Parathyroid adenoma (tissue), 2 donors: ENCODE measurements around the gene EFCC1.

Source experiments
- H2AFZ ChIP-seq: fragments of 300-600 bp; sonication (generic); one replicate; pipeline ENCODE4 v1.7.0; 2017; ENCODE audit warnings: antibody characterized with exemption, mild to moderate bottlenecking
- H3K27ac ChIP-seq: fragments of 300-600 bp; sonication (generic); one replicate; pipeline ENCODE4 v1.7.0; 2017
- H3K27me3 ChIP-seq: fragments of 300-600 bp; sonication (generic); one replicate; pipeline ENCODE4 v1.7.0; 2017; ENCODE audit warnings: low read length; ENCODE audit not compliant: control insufficient read depth, insufficient read depth
- H3K36me3 ChIP-seq: fragments of 300-600 bp; sonication (generic); one replicate; pipeline ENCODE4 v1.7.0; 2017; ENCODE audit warnings: low read length; ENCODE audit not compliant: control insufficient read depth, insufficient read depth
- H3K4me1 ChIP-seq: fragments of 300-600 bp; sonication (generic); one replicate; pipeline ENCODE4 v1.7.0; 2017; ENCODE audit warnings: control low read depth
- H3K4me2 ChIP-seq: fragments of 300-600 bp; sonication (generic); one replicate; pipeline ENCODE4 v1.7.0; 2017; ENCODE audit warnings: low read length
- H3K4me3 ChIP-seq: fragments of 300-600 bp; sonication (generic); one replicate; pipeline ENCODE4 v1.7.0; 2017; ENCODE audit warnings: low read depth, low read length
- H3K79me2 ChIP-seq: fragments of 300-600 bp; sonication (generic); one replicate; pipeline ENCODE4 v1.7.0; 2017; ENCODE audit warnings: control low read depth
- H3K9ac ChIP-seq: fragments of 300-600 bp; sonication (generic); one replicate; pipeline ENCODE4 v1.7.0; 2017; ENCODE audit warnings: mild to moderate bottlenecking
- H3K9me3 ChIP-seq: fragments of 300-600 bp; sonication (generic); one replicate; pipeline ENCODE4 v1.7.0; 2017; ENCODE audit warnings: low read length; ENCODE audit not compliant: control insufficient read depth
- CTCF ChIP-seq: fragments of 300-600 bp; sonication (generic); IDR thresholded peaks from one replicate; pipeline ENCODE4 v1.7.0; 2017; ENCODE audit warnings: antibody characterized with exemption, mild to moderate bottlenecking
- donor health status: primary hyperparathyroidism.

The EFCC1 gene

GRCh38 chr3:128967748-128968355 is 33.3 kb upstream of the EFCC1 start:
- Histone ChIP-seq H3K9ac (no peak overlapping the region), H3K4me3 (no peak overlapping the region), H3K4me1 (no peaks in the 10 kb centered on the region), H3K79me2 (no peaks in the 10 kb centered on the region), H3K36me3 (no peaks in the 10 kb centered on the region), H2AFZ (no peak overlapping the region), H3K27me3 (no peaks in the 10 kb centered on the region), H3K27ac (no peak overlapping the region), H3K4me2 (no peak overlapping the region), H3K9me3 (no peaks in the 10 kb centered on the region)
- no peak for TF ChIP-seq CTCF

GRCh38 chr3:128969993-128970739 is 30.9 kb upstream of the EFCC1 start:
- Histone ChIP-seq H3K27me3 (no peaks in the 10 kb centered on the region), H3K36me3 (no peaks in the 10 kb centered on the region), H3K4me1 (no peaks in the 10 kb centered on the region), H3K9me3 (no peaks in the 10 kb centered on the region), H2AFZ (no peak overlapping the region), H3K79me2 (no peaks in the 10 kb centered on the region), H3K27ac (no peak overlapping the region), H3K9ac (no peak overlapping the region), H3K4me2 (no peak overlapping the region), H3K4me3 (no peak overlapping the region)
- TF ChIP-seq CTCF: peak; percentile 91

GRCh38 chr3:128970740-128971047 is 30.4 kb upstream of the EFCC1 start:
- Histone ChIP-seq H3K9ac (no peak overlapping the region), H3K79me2 (no peaks in the 10 kb centered on the region), H2AFZ (no peak overlapping the region), H3K4me1 (no peaks in the 10 kb centered on the region), H3K27ac (no peak overlapping the region), H3K4me3 (no peak overlapping the region), H3K36me3 (no peaks in the 10 kb centered on the region), H3K27me3 (no peaks in the 10 kb centered on the region), H3K9me3 (no peaks in the 10 kb centered on the region), H3K4me2 (no peak overlapping the region)
- no peak for TF ChIP-seq CTCF

- H3K36me3 ChIP-seq: no peaks in the 10 kb centered on the region
- no peak overlapping the region for H3K27ac ChIP-seq
- no peak for TF ChIP-seq CTCF
- H3K27me3 ChIP-seq: no peaks in the 10 kb centered on the region
- H3K9ac ChIP-seq: no peak overlapping the region
- no peak overlapping the region for H3K4me3 ChIP-seq
- no peaks in the 10 kb centered on the region for H3K9me3 ChIP-seq
- H3K79me2 ChIP-seq: no peaks in the 10 kb centered on the region
- no peak overlapping the region for H2AFZ ChIP-seq
- H3K4me1 ChIP-seq: no peaks in the 10 kb centered on the region
- H3K4me2 ChIP-seq: no peak overlapping the region
Observed at GRCh38 chr3:128971421-128972100, 29.5 kb upstream of the EFCC1 start.
